Ovary (tissue), 9 donors: Measurements from ENCODE around the gene TRIM65. TPM values are rescaled to one million over a fixed set of nuclear protein-coding genes. Genes with fewer than 3 reads are reported as not detected.

Source experiments
- DNase-seq, 5 donors: peaks; one replicate each; pipeline ENCODE4 v3.0.0-alpha.2; 2019 to 2020
- H3K27ac ChIP-seq, 2 donors: fragments of 200-600 bp; one replicate each; pipeline versions ENCODE4 v1.5.1 to v1.8.0; 2019 to 2022
- H3K27me3 ChIP-seq: fragments of 200-600 bp; one replicate; pipeline ENCODE4 v1.8.0; 2022
- H3K36me3 ChIP-seq: fragments of 200-600 bp; sonication (generic); one replicate; pipeline ENCODE4 v1.5.1; 2019
- H3K4me1 ChIP-seq: one replicate; pipeline ENCODE4 v1.8.1; 2013; ENCODE audit warnings: mild to moderate bottlenecking, moderate library complexity; ENCODE audit not compliant: insufficient read depth
- H3K4me3 ChIP-seq: fragments of 200-600 bp; sonication (generic); one replicate; pipeline ENCODE4 v1.5.1; 2017
- H3K9me3 ChIP-seq, 2 donors: fragments of 200-600 bp in 1 of 2; sonication (generic) in 1 of 2; one replicate each; pipeline versions ENCODE4 v1.5.1 to v1.8.1; 2013 to 2019; ENCODE audit warnings: mild to moderate bottlenecking in 1 of 2, moderate library complexity in 1 of 2
- EP300 ChIP-seq: sonication (generic); formaldehyde crosslinking; IDR thresholded peaks from one replicate; pipeline ENCODE4 v1.6.1; 2017; ENCODE audit warnings: antibody characterized with exemption
- POLR2A ChIP-seq: fragments of 450-650 bp; IDR thresholded peaks from one replicate; pipeline ENCODE4 v1.6.1; 2017; ENCODE audit warnings: antibody characterized with exemption, mild to moderate bottlenecking, moderate library complexity
- WGBS, 3 donors: extraction: QIAGEN DNeasy Blood & Tissue Kit in 1 of 3; methylation state at CpG; one replicate each; pipeline versions ENCODE4 v1.1.5 to v1.1.7; 2013 to 2017; 5-methylcytosine and 5-hydroxymethylcytosine counted together
- intact Hi-C, 4 donors: fragments of 100-400 bp; cut with DNase I; formaldehyde crosslinking; loops; one replicate each; pipeline versions ENCODE4 v1.11.0 to v1.15.1; 2022 to 2023
- polyA plus RNA-seq, 2 donors: library from polyadenylated mRNA; stranded (reverse); fragments of 200-250 nt in 1 of 2; fragments of 350-450 nt in 1 of 2; fragmentation: Illumina TruSeq in 1 of 2; extraction: RNeasy Lipid Tissue Mini Kit (QIAGEN cat#74804) in 1 of 2; gene quantifications; one replicate each; pipeline ENCODE4 v1.2.3, GENCODE V29; 2013 to 2014
- total RNA-seq, 7 donors: library from RNA; depleted of rRNA in 2 of 7; stranded (reverse); fragments of >200 nt in 2 of 7; fragmentation: NEBNext Ultra II Directional in 3 of 7; extraction: Animal tissue kit (Norgen Biotek cat#: 25700) in 3 of 7; gene quantifications; one replicate each; pipeline versions ENCODE4 v1.1.0 to v1.2.4, GENCODE V29; 2016 to 2023
- TF ChIP-seq, protein P1 (sequence below), 3 donors: fragments of 450-650 bp in 2 of 3; fragments of 200-600 bp in 1 of 3; IDR thresholded peaks; one replicate each; pipeline versions ENCODE4 v1.5.1 to v1.8.0; 2016 to 2022; ENCODE audit warnings: antibody characterized with exemption in 3 of 3, mild to moderate bottlenecking in 1 of 3
- donor health status: DM: no; HTN: no; CAD: no; lungs with moderate emphysema.
- donor health status: DM: no; HTN: no; CAD: no.
- donor health status: Bipolar disorder and iron deficiency.
- donor health status: DM: yes; HTN: yes; CAD: no.
- donor health status: DM: no; HTN: no; CAD: no.
- donor health status: DM: yes; HTN: yes; CAD: no.

TRIM65 gene
- total and polyA plus RNA-seq, 9 donors: 10.4 to 28.0 (median 24.1) TPM

DNA sequence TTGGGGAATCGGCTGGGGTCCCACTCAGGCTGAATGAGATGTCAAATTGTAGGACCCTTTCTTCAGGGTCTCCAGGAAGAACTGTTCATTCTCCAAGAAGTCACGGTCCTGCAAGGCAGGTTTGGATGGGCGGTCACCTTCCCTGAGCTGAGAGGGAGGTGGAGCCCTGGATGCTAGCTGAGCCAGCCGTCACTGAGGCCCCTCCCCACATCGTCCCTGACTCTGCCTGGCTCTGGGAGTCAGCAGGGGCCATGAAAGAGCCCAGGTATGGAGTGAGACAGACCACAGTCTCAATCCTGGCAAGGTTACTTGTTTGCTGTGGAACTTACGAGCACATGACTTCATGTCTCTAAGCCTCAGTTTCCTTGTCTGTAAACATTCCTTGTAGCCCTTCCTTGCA, 13.9 kb upstream of the TRIM65 start:
- intact Hi-C loops: loop anchor here in 2 of 4 donors (5.0 to 10.0 kb wide), 2 partner anchors 92 to 364 kb away; partner anchors contain the start of gene CDK3 (in 1 of the 2)
- no peaks in the 10 kb centered on the region for H3K9me3 ChIP-seq
- H3K27ac ChIP-seq: no peak overlapping the region
- no peaks in the 10 kb centered on the region for H3K36me3 ChIP-seq
- no peak for TF ChIP-seq POLR2A
- TF ChIP-seq, protein P1, sequence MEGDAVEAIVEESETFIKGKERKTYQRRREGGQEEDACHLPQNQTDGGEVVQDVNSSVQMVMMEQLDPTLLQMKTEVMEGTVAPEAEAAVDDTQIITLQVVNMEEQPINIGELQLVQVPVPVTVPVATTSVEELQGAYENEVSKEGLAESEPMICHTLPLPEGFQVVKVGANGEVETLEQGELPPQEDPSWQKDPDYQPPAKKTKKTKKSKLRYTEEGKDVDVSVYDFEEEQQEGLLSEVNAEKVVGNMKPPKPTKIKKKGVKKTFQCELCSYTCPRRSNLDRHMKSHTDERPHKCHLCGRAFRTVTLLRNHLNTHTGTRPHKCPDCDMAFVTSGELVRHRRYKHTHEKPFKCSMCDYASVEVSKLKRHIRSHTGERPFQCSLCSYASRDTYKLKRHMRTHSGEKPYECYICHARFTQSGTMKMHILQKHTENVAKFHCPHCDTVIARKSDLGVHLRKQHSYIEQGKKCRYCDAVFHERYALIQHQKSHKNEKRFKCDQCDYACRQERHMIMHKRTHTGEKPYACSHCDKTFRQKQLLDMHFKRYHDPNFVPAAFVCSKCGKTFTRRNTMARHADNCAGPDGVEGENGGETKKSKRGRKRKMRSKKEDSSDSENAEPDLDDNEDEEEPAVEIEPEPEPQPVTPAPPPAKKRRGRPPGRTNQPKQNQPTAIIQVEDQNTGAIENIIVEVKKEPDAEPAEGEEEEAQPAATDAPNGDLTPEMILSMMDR (IDR thresholded peaks at IDR 0.05): no peak
- no peak for TF ChIP-seq EP300
- WGBS, 3 donors: 75 to 91% (median 86%) methylated on average over 6 of the region's 6 CpGs
- H3K27me3 ChIP-seq: no peaks in the 10 kb centered on the region
- no peak for DNase-seq
- no peaks in the 10 kb centered on the region for H3K4me1 ChIP-seq
- H3K4me3 ChIP-seq: no peak overlapping the region

- H3K27me3 ChIP-seq: no peaks in the 10 kb centered on the region
- no peaks in the 10 kb centered on the region for H3K36me3 ChIP-seq
- H3K9me3 ChIP-seq: no peaks in the 10 kb centered on the region
- TF ChIP-seq, protein P1 (IDR thresholded peaks at IDR 0.05): no peak
- TF ChIP-seq EP300 (no peak), POLR2A (no peak)
- no peak overlapping the region for H3K27ac ChIP-seq
- no peak overlapping the region for H3K4me3 ChIP-seq
- peaks cover 2% of the 10 kb centered on the region for H3K4me1 ChIP-seq
- intact Hi-C loops: loop anchor here in 2 of 4 donors (5.0 to 10.0 kb wide), 2 partner anchors 92 to 365 kb away; partner anchors contain the start of gene CDK3 (in 1 of the 2)
- DNase-seq: peak; percentile 51 to 78 (median 63)
- 17 to 27% (median 20%) methylated on average over 11 of the region's 11 CpGs for whole genome bisulfite sequencing, 3 donors
These were observed 13.1 kb upstream of the TRIM65 start for GRCh38 chr17:75909812-75910274.

DNA sequence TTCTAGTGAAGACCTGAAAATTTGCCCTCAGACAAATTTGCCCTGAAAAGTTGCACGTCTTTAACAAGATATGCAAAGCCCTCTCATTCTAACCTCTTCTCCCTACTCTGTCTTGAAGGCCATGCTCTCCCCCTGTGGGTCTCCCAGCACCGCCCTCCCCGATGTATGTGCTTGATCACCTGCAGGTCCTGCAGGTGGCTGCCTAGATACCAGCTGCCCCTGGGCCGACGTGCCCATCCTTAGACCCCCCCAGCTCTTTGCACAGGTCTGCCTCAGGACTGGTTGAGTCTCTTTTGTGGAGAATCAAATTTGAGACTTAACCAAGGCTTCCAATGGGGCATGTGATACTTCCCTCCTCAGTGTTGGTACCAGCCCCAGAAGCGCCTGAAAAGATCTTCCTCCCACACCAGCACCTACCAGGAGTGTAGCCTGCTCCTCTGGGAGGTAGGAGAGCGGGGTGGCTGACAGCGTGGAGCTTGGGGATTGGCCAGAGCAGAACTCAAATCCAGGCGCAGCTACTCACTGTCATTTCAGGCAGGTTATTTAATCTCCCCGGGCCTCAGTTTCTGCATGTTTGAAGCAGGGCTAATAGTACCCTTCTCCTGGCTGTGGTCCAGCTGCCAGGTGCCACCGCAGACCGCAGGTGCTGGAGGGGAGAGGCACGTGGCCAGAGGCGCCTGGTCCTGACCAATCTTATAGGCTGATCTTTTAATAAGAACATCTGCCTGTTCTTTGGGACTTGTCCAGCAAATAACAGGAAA, 12.5 kb upstream of the TRIM65 start:
- TF ChIP-seq, protein P1 (IDR thresholded peaks at IDR 0.05): no peak
- TF ChIP-seq POLR2A: no peak
- no peak for TF ChIP-seq EP300
- Histone ChIP-seq H3K36me3 (no peaks in the 10 kb centered on the region), H3K27me3 (no peaks in the 10 kb centered on the region), H3K4me3 (no peak overlapping the region), H3K9me3 (no peaks in the 10 kb centered on the region), H3K27ac (no peak overlapping the region), H3K4me1 (peaks cover 2% of the 10 kb centered on the region)
- DNase-seq: no peak
- WGBS, 3 donors: 61 to 67% (median 63%) methylated on average over 14 of the region's 14 CpGs
- intact Hi-C loops: no loop called here

- H3K4me3 ChIP-seq: no peak overlapping the region
- 80 to 87% (median 83%) methylated on average over 6 of the region's 6 CpGs for WGBS, 3 donors
- TF ChIP-seq, protein P1 (IDR thresholded peaks at IDR 0.05): no peak
- TF ChIP-seq EP300 (no peak), POLR2A (no peak)
- no peaks in the 10 kb centered on the region for H3K27me3 ChIP-seq
- H3K36me3 ChIP-seq: no peaks in the 10 kb centered on the region
- no peak for DNase-seq
- peaks cover 2% of the 10 kb centered on the region for H3K4me1 ChIP-seq
- no peaks in the 10 kb centered on the region for H3K9me3 ChIP-seq
- intact Hi-C loops: no loop called here
- H3K27ac ChIP-seq: no peak overlapping the region
These were observed 11.4 kb upstream of the TRIM65 start for GRCh38 chr17:75908201-75908600.
